CD4-positive, alpha-beta memory T cell (primary cell): ENCODE measurements around the gene ATP2B1. TPM values are rescaled to one million over a fixed set of nuclear protein-coding genes. Genes with fewer than 3 reads are reported as not detected.

Source experiments
- CTCF ChIA-PET: fragments of 350-600 bp; sonication (Branson Sonifier 250); formaldehyde crosslinking; loops from one replicate; lab custom pipeline; 2021; ENCODE audit warnings: inconsistent platforms; ENCODE audit not compliant: partially characterized antibody; lab: Charles Lee
- POLR2A ChIA-PET: fragments of 350-600 bp; sonication (Branson Sonifier 250); formaldehyde crosslinking; loops from one replicate; lab custom pipeline; 2021; ENCODE audit not compliant: partially characterized antibody; lab: Charles Lee
- DNase-seq, 5 donors: peaks; one replicate each; pipeline versions ENCODE4 v3.0.0 to v3.0.0-alpha.2; 2020 to 2022; ENCODE audit warnings: mixed read lengths in 1 of 5
- H3K27ac ChIP-seq: one replicate; pipeline ENCODE4 v1.7.0; 2013; ENCODE audit warnings: low read depth, low read length
- H3K27me3 ChIP-seq: 2 replicates; pipeline ENCODE4 v1.7.0; 2013; ENCODE audit warnings: mild to moderate bottlenecking, low read length, moderate library complexity; ENCODE audit not compliant: insufficient read depth
- H3K36me3 ChIP-seq: 2 replicates; pipeline ENCODE4 v1.7.0; 2013; ENCODE audit warnings: mild to moderate bottlenecking, low read length, moderate library complexity; ENCODE audit not compliant: insufficient read depth
- H3K4me1 ChIP-seq: 2 replicates; pipeline ENCODE4 v1.7.0; 2013; ENCODE audit warnings: mild to moderate bottlenecking, low read length, moderate library complexity; ENCODE audit not compliant: insufficient read depth
- H3K4me3 ChIP-seq, 2 donors: one replicate each; pipeline ENCODE4 v1.7.0; 2013; ENCODE audit warnings: low read length in 2 of 2, mild to moderate bottlenecking in 1 of 2
- H3K9me3 ChIP-seq, 2 donors: one replicate each; pipeline ENCODE4 v1.7.0; 2013; ENCODE audit warnings: low read length in 2 of 2, control low read depth in 1 of 2; ENCODE audit not compliant: control insufficient read depth in 1 of 2
- H3K27ac Mint-ChIP-seq, 7 donors: one replicate each; pipeline ENCODE4 v1.8.0; 2020 to 2021; ENCODE audit warnings: mixed read lengths in 7 of 7, mild to moderate bottlenecking in 6 of 7, inconsistent platforms in 3 of 7, moderate library complexity in 3 of 7
- H3K27me3 Mint-ChIP-seq, 2 donors: one replicate each; pipeline ENCODE4 v1.8.0; 2020 to 2021; ENCODE audit warnings: mixed read lengths in 2 of 2
- H3K36me3 Mint-ChIP-seq, 2 donors: one replicate each; pipeline ENCODE4 v1.8.0; 2020 to 2021; ENCODE audit warnings: mixed read lengths in 2 of 2, inconsistent platforms in 1 of 2, mild to moderate bottlenecking in 1 of 2
- H3K4me1 Mint-ChIP-seq, 4 donors: one replicate each; pipeline ENCODE4 v1.8.0; 2020 to 2021; ENCODE audit warnings: mixed read lengths in 4 of 4, mild to moderate bottlenecking in 1 of 4
- H3K4me3 Mint-ChIP-seq, 8 donors: one replicate each; pipeline ENCODE4 v1.8.0; 2020 to 2021; ENCODE audit warnings: mixed read lengths in 8 of 8, mild to moderate bottlenecking in 7 of 8, moderate library complexity in 6 of 8, inconsistent platforms in 3 of 8
- H3K9me3 Mint-ChIP-seq, 8 donors: one replicate each; pipeline ENCODE4 v1.8.0; 2020 to 2021; ENCODE audit warnings: mixed read lengths in 8 of 8, mild to moderate bottlenecking in 5 of 8, inconsistent platforms in 3 of 8, moderate library complexity in 1 of 8
- intact Hi-C: fragments of 100-400 bp; cut with micrococcal nuclease; formaldehyde crosslinking; loops from one replicate; pipeline ENCODE4 v1.15.1; 2023
- polyA plus RNA-seq, 2 donors: library from polyadenylated mRNA; unstranded; fragments of 300-500 nt; fragmentation: Illumina TruSeq; gene quantifications; one replicate each; pipeline ENCODE4 v1.2.3, GENCODE V29; 2021
- total RNA-seq, 2 experiments: library from RNA; stranded (reverse); gene quantifications; one replicate each; pipeline ENCODE4 v1.2.3, GENCODE V29; 2021

ATP2B1 gene
- total and polyA plus RNA-seq, 4 experiments from 2014 or later: 57.3 to 86.0 (median 72.6) TPM

DNA sequence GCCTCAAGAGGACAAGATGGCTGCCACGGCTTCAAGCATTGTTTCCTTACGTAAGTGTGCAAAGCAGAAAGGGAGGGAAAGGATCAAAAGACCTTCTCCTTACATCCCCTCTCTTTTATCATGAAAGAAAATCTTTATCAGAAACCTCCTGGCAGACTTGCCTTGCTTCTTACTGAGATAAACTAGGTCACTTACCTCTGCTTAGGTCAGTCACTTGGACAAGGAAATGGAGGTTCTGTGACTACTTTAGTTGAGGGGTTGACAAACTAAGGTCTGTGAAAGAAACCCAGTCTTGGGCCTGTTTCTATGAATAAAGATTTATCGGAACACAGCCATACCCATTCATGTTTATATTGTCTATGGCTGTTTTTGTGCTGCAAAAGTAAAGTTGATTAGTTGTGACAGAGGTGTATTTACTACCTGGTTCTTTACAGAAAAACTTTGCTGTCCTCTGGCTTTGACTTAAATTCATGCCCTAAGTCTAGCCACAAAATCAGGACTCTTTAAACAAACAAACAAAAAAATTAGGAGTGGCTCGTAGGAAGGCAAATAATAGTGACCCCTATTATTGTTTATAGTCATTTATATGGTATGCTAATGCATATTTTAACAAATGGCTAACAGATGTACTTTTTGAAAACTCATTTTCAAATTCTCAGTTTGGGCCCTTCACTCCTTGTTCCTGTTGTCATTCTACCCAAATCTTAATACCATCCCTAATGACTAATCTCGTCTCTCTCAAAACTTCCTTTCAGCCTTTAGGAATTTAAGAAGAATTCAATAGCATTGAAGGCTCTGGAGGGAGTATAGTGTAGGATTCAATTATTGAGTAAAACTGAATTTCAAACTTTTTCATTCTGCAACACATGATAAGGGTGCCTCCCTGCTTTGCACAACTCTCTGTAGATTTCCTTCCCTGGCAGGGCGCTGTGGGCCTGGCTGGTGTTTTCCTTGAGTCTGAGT lies 42.0 kb upstream of the ATP2B1 start:
- ChIA-PET POLR2A (interaction anchor here (1.6 kb wide), 1 partner anchor 42 kb away, joined by 4 read pairs; the partner anchor contains the start of gene ATP2B1), CTCF (no interaction called here)
- Histone ChIP-seq H3K4me1 (no peaks in the 10 kb centered on the region), H3K27ac (no peak overlapping the region), H3K36me3 (no peaks in the 10 kb centered on the region), H3K4me3 (no peak overlapping the region), H3K27me3 (no peaks in the 10 kb centered on the region), H3K9me3 (no peaks in the 10 kb centered on the region)
- Mint-ChIP-seq H3K9me3 (peaks cover 0 to 4% (median 0%) of the 10 kb centered on the region in 8 donors), H3K4me1 (peaks cover 0 to 5% (median 4%) of the 10 kb centered on the region in 4 donors), H3K27ac (no peak overlapping the region), H3K27me3 (no peaks in the 10 kb centered on the region), H3K36me3 (no peaks in the 10 kb centered on the region), H3K4me3 (no peak overlapping the region)
- intact Hi-C loops: no loop called here
- no peak for DNase-seq

DNA sequence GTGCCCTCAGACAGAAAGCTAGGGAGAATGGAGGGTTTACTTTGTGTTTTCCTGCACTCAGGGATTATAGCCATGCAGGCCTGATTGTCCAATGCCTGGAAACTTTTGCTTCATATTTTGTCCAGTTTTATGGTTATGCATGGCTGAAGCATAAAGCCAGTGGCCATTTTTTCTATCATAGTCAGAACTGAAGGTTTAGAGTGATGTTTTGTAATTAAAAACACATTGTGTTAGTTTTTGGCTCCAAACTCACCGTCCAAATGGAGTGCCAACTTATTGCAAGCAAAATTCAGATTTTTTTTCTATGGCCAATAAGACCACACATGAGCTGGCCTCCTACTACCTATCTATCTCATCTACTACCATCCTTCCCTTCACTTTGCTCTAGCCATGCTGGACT lies 40.2 kb upstream of the ATP2B1 start:
- Mint-ChIP-seq H3K4me3 (no peak overlapping the region), H3K4me1 (peaks cover 0 to 11% (median 6%) of the 10 kb centered on the region in 4 donors), H3K27me3 (no peaks in the 10 kb centered on the region), H3K9me3 (peaks cover 0 to 4% (median 0%) of the 10 kb centered on the region in 8 donors), H3K27ac (no peak overlapping the region), H3K36me3 (no peaks in the 10 kb centered on the region)
- H3K36me3 ChIP-seq: no peaks in the 10 kb centered on the region
- CTCF ChIA-PET: no interaction called here
- H3K27me3 ChIP-seq: no peaks in the 10 kb centered on the region
- no peak for DNase-seq
- H3K4me1 ChIP-seq: no peaks in the 10 kb centered on the region
- H3K27ac ChIP-seq: no peak overlapping the region
- intact Hi-C loops: no loop called here
- no peaks in the 10 kb centered on the region for H3K9me3 ChIP-seq
- POLR2A ChIA-PET: interaction anchor here (1.1 to 1.9 kb wide), 2 partner anchors 12 to 39 kb away, joined by 3 to 7 read pairs; partner anchors contain the start of gene ATP2B1
- H3K4me3 ChIP-seq: no peak overlapping the region

- intact Hi-C loops: no loop called here
- no peaks in the 10 kb centered on the region for H3K27me3 ChIP-seq
- no peaks in the 10 kb centered on the region for H3K27me3 Mint-ChIP-seq
- H3K4me3 ChIP-seq: no peak overlapping the region
- peaks cover 6 to 11% of the 10 kb centered on the region in 2 donors for H3K36me3 Mint-ChIP-seq
- peaks cover 0 to 28% (median 20%) of the 10 kb centered on the region in 8 donors for H3K9me3 Mint-ChIP-seq
- H3K27ac ChIP-seq: no peak overlapping the region
- H3K4me1 Mint-ChIP-seq: peaks cover 0 to 8% (median 7%) of the 10 kb centered on the region in 4 donors
- no peak for DNase-seq
- H3K4me3 Mint-ChIP-seq: peak overlapping the region in 2 of 8 donors; percentile 8 to 53
- peaks cover 0 to 9% of the 10 kb centered on the region in 2 donors for H3K9me3 ChIP-seq
- H3K36me3 ChIP-seq: no peaks in the 10 kb centered on the region
- POLR2A ChIA-PET: interaction anchor here (1.2 to 1.6 kb wide), 3 partner anchors 10 to 36 kb away, joined by 3 to 5 read pairs (median 4); partner anchors contain the start of gene ATP2B1
- H3K4me1 ChIP-seq: no peaks in the 10 kb centered on the region
- CTCF ChIA-PET: no interaction called here
- H3K27ac Mint-ChIP-seq: peak overlapping the region in 3 of 7 donors; percentile 20 to 29 (median 24)
These were observed 36.6 kb upstream of the ATP2B1 start for GRCh38 chr12:89745286-89745685.

DNA sequence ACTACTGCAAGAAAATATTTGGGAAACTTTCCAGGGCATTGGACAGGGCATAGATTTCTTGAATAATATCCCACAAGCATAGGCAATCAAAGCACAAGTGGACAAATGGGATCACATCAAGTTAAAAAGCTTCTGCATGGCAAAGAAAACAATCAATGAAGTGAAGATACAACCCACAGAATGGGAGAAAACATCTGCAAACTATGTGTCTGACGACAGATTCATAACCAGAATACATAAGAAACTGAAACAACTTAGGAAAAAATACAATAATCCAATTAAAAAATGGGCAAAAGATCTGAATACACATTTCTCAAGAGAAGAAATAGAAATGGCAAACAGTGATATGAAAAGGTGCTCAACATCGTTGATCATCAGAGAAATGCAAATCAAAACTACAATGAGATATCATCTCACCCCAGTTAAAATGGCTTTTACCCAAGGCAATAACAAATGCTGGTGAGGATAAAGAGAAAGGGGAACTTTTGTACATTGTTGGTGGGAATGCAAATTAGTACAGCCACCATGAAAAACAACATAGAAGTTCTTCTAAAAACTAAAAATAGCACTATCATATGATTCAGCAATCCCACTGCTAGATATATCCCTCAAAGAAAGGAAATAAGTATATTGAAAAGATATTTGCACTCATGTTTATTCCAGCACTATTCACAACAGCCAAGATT lies 33.8 kb upstream of the ATP2B1 start:
- Histone ChIP-seq H3K4me1 (no peaks in the 10 kb centered on the region), H3K27me3 (no peaks in the 10 kb centered on the region), H3K36me3 (no peaks in the 10 kb centered on the region), H3K27ac (no peak overlapping the region), H3K9me3 (peaks cover 0 to 9% of the 10 kb centered on the region in 2 donors), H3K4me3 (no peak overlapping the region)
- intact Hi-C loops: no loop called here
- Mint-ChIP-seq H3K27me3 (no peaks in the 10 kb centered on the region), H3K27ac (peak overlapping the region in 1 of 7 donors; percentile 3), H3K9me3 (peaks cover 0 to 45% (median 37%) of the 10 kb centered on the region in 8 donors), H3K36me3 (peaks cover 16 to 19% of the 10 kb centered on the region in 2 donors), H3K4me1 (peaks cover 0 to 7% (median 6%) of the 10 kb centered on the region in 4 donors), H3K4me3 (no peak overlapping the region)
- CTCF ChIA-PET: no interaction called here
- POLR2A ChIA-PET: interaction anchor here (1.3 kb wide), 1 partner anchor 33 kb away, joined by 6 read pairs; the partner anchor contains the start of gene ATP2B1
- no peak for DNase-seq

DNA sequence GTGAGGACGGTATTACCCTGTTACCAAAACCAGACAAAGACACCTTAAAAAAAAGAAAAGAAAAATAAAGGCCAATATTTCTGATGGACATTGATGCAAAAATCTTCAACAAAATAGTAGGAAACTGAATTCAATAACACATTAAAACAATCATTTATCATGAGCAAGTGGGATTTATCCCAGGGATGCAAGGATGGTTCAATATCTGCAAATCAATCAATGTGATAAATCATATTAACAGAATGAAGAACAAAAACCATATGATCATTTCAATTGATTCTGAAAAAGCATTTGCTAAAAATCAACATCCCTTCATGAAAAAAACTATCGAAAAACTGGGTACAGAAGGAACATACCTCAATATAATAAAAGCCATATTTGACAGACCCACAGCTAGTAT lies 32.3 kb upstream of the ATP2B1 start:
- intact Hi-C loops: no loop called here
- Mint-ChIP-seq H3K9me3 (peaks cover 0 to 45% (median 37%) of the 10 kb centered on the region in 8 donors), H3K27me3 (no peaks in the 10 kb centered on the region), H3K4me1 (peaks cover 0 to 13% (median 6%) of the 10 kb centered on the region in 4 donors), H3K36me3 (peaks cover 17 to 19% of the 10 kb centered on the region in 2 donors), H3K27ac (no peak overlapping the region), H3K4me3 (no peak overlapping the region)
- Histone ChIP-seq H3K27me3 (no peaks in the 10 kb centered on the region), H3K27ac (no peak overlapping the region), H3K4me1 (no peaks in the 10 kb centered on the region), H3K4me3 (no peak overlapping the region), H3K9me3 (peaks cover 0 to 9% of the 10 kb centered on the region in 2 donors), H3K36me3 (no peaks in the 10 kb centered on the region)
- POLR2A ChIA-PET: interaction anchor here (1.3 kb wide), 2 partner anchors 20 to 32 kb away, joined by 4 to 6 read pairs; partner anchors contain the start of gene ATP2B1
- CTCF ChIA-PET: no interaction called here
- no peak for DNase-seq

GRCh38 chr12:89736995-89737394 lies 28.4 kb upstream of the ATP2B1 start:
- CTCF ChIA-PET: no interaction called here
- H3K4me3 Mint-ChIP-seq: no peak overlapping the region
- peaks cover 0 to 40% (median 35%) of the 10 kb centered on the region in 8 donors for H3K9me3 Mint-ChIP-seq
- no peak for DNase-seq
- no peak overlapping the region for H3K27ac ChIP-seq
- H3K4me3 ChIP-seq: no peak overlapping the region
- no peaks in the 10 kb centered on the region for H3K27me3 ChIP-seq
- no peaks in the 10 kb centered on the region for H3K27me3 Mint-ChIP-seq
- no peak overlapping the region for H3K27ac Mint-ChIP-seq
- peaks cover 6 to 17% (median 11%) of the 10 kb centered on the region in 4 donors for H3K4me1 Mint-ChIP-seq
- peaks cover 9% of the 10 kb centered on the region for H3K4me1 ChIP-seq
- H3K36me3 Mint-ChIP-seq: peaks cover 17 to 19% of the 10 kb centered on the region in 2 donors
- POLR2A ChIA-PET: no interaction called here
- no peaks in the 10 kb centered on the region for H3K36me3 ChIP-seq
- peaks cover 0 to 9% of the 10 kb centered on the region in 2 donors for H3K9me3 ChIP-seq
- intact Hi-C loops: no loop called here
